ENCODE results near the gene PREX1.

Gene PREX1

DNA sequence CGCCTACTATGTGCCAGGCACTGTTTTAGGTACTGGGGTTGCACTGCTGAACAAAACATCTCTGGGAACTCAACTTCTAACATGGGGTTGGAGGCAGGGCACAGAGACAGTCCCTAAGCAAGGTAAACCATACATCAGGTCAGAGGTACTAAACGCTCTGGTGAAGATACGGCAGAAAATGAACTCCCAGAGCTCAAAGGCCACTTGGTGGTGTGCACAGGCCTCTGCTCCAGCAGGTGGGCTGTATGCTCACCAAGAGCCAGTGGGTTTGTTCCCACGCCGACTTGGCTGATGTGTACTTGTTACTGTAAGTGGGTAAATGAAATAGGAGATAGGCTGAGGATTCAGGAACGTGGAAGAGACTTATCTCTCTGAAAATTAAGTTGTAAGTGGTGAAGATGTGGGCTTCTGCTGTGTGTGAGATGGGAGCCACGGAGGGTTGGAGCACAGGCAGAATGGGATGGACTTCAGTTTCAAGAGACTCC, 133.4 kb downstream of the PREX1 start:
- FAIRE-seq: no peak

DNA sequence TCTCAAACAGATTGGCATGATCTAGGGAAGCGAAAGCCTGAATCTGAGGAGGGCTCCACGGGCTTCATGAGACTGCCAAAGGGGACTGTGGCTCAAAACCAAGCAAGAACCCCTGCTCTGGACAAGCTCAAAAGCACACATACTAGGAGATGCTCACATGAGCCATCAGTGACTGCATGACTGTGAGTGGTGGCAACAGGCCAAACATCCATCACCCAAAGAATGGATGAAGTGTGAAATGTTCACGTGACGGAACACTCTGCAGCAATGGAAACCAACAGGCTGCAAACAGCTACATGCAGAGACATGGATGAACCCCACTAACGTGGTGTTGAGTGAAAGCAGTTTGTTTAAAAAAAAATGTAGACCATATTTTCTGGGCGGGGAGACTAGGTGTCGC, 136.3 kb downstream of the PREX1 start:
- FAIRE-seq: no peak

DNA sequence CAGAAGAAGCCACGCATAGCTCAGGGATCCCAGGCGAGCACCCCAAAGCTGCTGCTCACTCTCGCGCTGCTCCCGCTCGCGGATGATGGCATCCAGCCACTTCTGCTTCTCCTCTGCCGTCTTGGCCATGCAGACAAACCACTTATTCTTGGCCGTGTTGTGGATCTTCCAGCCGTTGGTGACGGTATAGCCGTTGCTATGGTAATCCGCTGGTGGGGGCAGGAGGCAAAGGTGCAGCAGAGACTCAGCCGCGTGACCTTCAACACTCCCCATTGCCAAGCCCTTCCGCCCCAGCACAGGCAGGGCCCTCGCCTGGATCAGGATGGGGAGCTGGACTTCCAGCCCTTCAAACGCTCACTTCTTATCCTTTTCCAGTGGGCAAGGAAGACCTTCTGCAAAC, 136.9 kb downstream of the PREX1 start:
- FAIRE-seq: no peak

DNA sequence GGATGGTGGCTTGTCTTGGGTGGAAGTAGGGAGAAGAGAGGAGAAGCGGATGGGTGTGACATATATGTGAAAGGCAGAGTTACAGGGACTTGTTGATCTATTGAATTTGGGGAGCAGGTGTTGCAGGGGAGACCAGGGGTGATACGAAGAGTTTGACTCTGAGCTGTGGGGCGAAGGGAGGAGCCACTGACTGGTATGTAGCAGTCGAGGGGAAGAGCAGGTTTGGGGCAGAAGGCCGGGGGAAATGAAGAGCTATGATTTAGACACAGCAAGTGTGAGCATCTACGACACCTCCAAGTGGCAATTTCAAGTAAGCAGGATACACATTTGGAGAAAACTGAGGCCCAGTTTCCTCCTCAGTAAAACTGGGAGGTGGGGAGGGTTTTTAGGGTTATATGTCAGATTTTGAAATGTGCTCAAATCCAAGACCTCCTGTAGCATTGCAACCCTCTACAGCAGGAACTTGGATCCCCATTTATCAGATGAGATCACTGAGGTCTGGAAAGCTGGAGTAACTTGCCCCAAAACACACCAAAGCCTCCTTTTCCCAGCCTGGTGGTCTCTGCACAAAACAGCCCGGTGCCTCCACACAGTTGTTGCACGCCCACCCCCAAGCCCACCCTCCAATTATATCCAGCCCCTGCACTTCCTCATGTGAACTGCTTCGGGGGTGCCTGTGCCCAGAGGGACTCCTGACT, 137.8 kb downstream of the PREX1 start:
- FAIRE-seq: no peak

DNA sequence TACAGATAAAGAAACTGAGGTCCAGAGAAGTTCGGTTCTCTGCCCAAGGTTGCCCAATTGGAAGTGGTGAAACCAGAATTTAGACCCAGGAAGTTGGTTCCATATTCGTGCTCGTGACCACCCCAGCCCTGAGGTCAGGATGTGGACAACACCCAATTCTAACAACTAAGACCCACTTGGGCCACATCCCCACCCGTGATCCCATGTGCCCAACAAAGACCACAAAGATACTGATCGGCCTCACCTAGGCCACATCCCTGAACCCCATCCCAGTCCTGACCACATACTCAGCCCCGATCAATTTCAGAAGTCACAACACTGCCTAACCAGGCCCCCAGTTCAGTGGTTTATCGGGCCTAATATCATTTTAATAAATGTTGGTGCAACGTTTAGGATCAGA, 138.4 kb downstream of the PREX1 start:
- no peak for FAIRE-seq

DNA sequence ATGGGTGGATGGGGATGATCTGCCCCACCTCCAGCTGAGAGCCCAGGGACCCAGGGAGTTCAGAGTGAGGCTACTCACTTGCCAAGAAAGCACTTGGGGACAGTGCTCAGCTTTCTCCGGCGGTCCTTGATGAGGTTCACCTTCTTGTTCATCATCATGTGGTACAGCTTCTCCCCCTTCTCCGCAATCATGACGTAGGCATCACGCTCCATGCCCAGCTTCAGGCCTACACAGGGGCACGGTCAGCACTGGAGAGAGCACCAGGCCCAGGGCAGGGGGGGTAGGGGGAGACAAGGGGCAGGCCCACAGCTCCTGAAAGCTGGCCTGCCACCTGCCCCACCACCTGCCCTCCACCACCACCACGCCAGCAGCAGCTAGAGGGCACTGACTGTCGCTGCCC, 139.2 kb downstream of the PREX1 start:
- FAIRE-seq: no peak

DNA sequence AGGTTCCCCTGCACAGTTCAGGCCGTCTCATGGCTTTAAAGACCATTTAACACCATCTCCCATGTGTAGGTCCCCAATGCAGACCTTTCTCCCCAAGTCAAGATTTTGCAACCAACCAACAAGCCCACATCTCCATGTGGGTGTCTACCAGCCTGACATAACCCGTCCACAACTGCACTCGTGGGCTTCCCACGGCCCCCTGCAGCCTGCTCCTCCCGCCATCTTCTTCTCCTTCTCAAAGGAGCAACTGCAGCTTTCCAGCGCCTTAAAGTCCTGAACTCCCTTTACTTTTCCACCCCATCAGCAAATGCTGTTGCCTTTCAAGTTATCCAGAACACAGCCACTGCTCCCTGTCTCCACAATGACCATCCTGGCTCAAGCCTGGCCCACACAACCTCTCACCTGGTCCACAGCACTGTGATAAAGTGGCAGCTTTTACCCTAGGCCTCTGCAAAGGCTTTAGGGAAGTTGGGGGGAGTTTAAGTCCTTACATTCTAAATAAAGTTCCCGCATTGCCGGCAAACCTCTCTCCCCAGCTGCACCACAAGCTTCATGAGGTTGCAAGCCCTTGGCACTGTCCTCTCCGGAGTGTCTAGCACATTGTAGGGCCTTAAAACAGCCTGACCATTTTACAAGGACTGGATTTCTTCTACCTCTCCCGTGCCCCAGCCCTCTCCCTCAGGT, 140.5 kb downstream of the PREX1 start:
- FAIRE-seq: no peak

DNA sequence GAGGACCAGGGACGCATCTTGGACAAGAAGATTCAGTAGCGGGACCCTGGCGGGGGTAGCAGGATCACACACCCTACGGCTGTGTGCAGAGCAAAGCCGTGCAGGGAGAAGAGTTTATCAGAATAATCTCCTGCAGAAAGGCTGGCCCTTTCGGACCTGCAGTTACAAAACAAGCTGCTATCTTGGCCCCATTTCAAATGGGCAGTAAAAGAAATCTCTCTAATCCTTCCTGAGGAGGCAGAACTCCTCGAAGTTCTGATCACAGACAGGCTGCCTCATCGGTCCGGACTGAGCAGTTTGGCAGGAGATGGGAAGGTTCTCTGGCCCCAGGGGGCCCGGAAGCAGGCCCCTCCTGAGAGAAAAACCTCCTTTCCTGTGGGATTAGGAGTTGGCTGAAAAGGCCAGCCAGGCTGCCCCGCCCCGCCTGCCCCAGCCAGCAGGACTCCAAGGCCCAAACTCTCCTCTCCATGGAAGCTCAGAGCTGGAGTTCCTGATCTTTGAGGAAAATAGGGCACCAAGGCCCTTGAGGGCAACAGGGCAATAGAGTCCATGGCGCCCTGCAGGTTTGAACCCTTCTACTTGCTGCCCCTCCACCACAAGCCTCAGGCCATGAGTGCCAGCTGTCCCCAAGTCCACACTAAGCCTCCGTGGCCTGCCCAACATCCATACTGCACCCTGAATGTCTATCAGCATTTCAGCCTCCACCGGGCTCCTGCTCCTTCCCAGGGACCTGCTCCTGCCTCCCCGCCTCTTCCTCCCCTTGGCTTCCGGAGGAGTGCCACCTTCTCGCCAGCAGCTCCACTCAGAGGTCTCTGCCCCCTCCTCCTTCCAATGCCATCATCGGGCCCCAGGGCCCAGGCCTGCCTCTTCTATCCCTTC, 141.3 kb downstream of the PREX1 start:
- FAIRE-seq: no peak

DNA sequence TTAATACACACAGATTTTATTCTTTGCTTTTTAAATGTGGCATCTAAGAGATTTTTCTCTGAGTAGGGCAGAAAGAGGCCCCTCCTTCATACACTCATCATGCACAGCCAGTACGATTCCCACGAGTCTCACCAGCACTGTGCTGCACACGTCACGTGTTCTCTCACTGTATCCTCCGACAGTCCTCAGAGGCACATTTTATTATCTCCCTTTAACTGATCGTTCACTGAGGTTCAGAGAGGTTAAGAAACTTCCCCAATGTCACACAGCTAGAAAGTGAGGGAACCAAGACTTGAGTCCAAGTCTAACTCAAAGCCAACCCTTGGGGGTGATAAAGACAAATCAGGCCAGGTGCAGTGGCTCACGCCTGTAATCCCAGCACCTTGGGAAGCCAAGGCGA, 142.5 kb downstream of the PREX1 start:
- FAIRE-seq: no peak

DNA sequence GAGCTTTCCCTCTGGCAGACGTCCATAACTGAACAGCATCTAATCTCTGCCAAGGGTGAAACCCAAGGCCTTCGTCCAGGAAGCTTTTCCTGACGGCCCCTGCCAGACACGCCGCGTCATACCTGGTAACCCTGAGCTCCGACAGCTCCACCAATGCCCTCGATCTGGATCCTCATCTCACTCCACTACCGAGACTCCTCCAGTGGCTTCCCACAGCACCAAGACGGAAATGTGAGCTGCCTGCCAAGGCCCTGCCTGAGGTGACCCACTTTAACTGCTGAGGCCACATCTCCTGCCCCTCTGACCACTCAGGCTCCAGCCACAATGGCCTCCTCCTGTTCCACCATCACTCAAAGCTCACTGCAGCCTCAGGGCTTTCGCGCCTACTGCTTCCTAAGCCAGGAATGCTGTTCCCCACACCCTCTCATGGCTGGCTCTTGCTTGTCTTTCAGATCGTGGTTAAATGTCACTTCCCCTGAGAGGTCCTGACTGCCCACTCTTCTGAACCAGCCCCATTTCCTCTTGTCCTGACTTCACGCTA, 143.2 kb downstream of the PREX1 start:
- no peak for FAIRE-seq

DNA sequence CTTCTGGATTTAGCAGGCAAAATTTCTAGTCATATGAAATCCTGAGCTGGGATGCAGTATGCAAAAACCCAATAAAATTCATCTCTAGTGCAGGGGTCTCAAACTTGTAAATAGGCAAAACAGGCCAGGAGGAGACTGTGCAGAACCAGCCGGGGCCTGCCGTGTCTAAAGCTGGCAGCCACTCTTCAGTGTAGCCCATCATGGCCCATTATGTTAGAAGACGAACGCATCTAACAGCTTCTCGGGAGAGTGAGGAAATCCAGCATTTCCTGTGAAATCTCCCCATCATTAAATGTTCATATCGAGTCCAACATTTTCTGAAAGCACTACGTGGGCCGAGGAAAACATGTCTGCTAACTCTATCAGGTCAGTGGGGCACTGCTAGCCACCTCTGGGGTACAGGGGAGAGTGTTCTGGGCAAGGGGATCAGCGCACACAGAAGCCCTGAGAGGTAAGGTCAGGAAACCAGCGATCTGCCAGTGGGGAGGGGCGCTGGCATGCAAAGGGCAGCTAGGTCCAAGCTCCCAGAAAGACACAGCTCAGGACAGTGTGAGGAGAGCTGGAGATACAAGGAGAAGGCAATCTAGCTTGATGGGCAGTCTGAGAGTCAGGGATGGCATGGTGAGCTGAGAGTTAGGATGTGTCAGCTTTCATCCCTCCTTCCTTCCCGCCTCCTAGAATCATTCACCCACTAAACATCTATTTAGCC, 144.2 kb downstream of the PREX1 start:
- FAIRE-seq: no peak

DNA sequence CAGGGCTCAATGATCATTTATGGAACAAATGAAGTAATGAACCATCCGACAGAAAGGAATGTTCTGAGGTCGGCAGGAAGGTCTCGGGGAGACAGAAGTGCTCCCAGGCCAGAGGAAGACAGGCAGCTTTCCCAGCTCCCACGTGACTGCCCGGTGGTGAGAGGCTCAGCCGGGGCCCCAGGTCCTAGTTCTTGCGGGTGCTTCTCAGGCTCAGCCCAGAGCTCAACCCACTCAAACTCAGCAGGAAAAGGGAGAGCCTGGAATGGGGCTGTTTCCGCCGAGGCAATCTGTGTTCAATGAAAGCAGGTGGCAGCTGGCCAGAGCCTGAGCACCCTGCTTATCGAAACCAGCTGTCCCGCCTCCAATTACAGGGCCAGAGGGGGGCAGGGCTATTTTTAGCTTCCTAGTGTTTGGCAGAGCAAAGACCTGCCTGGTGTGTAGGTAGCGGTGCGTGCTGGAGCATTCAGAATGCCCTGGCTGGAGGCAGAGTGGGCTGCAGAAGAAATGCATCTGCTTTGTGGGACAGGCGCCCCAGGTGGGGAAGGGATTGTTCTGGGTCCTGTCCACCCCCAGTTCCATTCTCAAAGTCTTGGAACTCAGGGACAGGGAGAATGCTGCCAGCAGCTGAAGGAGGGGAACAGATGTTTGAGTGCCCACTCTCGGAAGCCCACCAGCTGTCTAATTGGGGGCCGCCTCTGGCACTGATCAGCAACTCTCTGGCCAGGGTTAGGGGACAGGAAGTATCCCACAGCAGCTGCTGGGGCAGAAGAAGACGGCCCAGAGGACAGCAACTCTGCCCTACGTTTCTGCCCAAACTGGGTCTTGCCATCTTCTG, 145.1 kb downstream of the PREX1 start:
- FAIRE-seq: no peak

DNA sequence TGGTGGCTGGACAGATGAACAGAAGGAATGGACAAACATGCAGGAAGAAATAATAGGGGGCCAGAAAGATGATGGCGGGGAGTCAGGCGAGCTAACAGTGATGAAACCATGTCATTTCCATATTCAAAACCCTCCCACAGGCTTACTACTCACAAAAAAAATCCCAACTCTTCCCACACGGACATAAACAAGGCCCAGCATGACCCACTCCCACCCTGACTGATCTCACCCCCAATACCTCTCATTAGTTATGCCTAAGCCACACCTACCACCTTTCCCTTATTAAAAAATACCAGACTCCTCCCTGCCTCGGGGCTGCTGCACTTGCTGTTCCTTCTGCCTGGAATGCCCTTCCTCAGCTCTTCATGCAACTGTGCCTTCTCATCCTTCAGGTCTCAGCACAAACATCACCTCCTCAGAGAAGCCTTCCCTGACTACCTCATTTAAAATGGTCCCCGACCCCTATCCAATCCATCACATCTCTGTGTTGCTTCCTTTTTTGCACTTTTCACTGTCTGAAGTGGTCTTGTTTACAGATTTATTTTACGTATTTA, 145.8 kb downstream of the PREX1 start:
- FAIRE-seq: no peak

DNA sequence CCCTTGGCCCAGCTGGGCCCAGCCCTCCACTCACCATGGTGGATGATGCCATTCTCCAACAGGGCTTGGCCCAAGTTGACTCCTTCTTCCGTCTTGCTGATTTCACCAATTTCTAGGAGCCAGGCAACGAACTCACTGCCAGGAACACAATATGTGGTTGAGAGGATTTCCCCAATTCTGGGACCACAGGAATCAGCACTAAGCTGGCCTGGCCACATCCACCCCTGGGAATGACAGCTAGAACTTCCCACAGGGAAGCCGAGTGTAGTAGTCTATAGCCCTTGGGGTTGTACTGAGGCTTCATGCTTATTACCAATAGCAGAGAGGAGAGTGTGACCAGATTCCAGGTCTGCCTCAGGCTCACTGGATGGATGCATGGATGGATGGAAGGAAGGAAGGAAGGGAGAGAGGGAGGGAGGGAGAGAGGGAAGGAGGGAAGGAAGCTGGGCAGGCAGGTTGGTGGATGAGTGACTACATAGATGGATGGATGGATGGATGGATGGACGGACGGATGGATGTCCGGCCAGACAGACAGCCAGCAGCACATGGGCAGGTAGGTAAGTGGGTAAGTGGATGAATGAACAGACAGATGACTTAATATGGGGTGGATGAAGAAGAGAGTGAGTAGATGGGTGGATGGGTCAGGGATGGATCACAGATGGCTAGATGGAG, 146.5 kb downstream of the PREX1 start:
- FAIRE-seq: no peak

DNA sequence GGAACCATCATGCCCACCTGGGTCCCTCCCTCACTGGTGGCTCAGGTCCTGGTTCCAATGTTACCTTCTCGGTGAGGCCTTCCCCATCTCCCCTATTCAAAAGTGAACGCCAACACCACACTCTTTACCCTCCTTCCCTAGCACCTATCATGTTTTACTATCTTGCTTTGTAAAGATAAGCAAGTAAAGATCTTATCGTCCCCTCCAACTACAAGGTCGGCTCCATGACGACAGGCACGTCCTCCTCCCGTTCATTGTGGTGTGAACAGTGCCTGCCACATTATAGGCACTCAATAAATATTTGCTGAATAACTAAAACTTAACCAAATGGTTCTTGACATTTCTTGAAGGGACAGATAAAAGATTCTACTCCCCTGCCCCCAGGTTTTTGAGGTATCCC, 147.1 kb downstream of the PREX1 start:
- no peak for FAIRE-seq

DNA sequence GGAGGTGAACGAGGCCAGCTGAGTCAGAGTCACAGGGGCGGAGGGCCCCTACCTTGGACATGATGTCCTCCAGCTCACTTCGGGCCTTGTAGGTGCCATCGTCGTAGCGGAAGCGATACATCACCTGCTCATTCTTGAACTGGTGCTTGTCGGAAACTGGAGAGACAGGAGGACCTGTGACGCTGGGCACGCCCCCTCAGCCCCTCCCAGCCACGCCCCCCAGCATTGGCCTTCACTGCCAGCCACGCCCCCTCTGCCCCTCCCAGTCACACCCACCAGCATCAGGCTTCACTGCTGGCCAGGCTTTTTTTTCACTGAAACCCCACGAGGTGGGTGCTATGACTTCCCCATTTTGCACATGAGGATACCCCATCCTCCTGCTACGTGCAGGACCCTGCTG, 148.2 kb downstream of the PREX1 start:
- no peak for FAIRE-seq

DNA sequence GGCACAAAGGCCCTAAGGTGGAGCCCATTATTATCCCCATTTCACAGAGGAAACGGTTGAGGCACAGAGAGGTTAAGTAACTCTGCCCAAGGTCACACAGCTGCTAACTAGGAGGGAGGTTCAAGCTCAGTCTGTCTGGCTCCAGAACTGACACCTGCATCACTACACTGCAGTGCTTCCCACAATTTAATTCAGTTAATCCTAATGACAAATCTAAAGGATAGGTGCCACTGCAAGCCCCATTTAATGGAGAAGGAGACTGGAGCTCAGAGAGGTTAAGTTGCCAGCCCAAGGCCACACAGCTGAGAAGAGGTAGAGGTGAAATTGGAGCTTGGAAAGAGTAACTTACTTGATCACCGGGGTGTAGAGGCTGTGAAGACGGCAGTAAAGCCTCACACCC, 148.8 kb downstream of the PREX1 start:
- no peak for FAIRE-seq

DNA sequence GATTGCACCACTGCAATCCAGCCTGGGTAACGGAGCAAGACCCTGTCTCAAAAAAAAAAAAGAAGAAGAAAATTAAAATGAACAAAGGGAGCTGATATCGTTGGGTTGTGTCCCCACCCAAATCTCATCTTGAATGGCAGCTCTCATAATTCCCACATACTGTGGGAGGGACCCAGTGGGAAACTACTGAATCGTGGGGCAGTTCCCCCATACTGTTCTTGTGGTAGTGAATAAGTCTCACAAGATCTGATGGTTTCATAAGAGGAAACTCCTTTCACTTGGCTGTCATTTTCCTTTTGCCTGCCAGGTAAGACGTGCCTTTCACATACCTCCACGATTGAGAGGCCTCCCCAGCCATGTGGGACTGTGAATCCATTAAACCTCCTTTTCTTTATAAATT, 149.4 kb downstream of the PREX1 start:
- no peak for FAIRE-seq

DNA sequence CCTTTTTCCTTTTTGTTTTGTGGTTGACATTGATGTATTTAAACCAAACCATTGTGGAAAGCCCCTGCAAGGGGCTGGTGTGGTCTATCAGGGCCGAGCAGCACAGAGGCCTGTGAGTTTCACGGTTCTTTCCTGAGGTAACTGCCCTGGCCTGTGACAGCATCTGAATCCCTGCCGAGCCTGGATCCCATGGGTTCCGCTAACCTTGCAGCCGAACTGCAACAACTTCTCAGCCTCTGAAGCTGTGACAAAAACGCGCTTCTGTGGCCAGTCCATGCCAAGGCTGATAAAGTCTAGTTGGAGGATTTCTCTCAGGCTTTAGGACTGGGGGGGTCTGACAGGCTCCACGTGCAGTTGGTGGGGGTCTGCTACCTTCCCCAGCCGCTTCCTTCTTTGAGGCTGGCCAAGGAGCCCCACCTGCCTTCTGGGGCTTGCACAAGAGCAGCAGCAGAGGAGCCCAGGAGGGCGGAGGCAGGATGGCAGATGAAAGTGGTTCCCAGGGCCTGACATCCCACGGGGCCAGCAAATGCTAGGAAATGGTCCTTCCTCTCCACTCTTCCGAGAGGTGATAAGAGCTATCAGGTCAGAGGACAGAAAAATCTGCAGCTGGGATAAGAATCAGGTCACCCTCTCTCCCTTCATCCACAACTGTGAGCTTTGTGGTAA, 150.9 kb downstream of the PREX1 start:
- FAIRE-seq: no peak

DNA sequence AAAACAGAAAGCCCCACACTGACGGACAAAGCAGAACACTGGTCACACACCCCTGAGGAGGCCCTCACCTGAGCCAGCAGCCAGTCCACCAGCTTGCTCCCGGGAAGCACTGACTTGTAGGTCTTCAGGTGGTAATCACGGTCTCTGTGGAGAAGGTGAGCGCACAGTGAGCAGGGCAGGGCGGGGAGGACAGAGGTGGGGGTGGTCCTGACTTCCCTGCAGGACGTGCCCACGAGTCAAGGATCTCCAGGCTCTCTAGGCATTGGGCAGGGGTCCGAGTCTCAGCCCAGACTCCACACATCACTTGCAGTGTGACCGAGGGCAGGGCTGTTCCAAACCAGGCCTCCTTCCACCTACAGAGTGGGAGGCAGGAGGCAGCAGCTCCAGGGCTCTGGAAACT, 151.7 kb downstream of the PREX1 start:
- FAIRE-seq: no peak

Data from TTC549 (cell line).